Measurements from ENCODE around the gene NOD2.

DNA sequence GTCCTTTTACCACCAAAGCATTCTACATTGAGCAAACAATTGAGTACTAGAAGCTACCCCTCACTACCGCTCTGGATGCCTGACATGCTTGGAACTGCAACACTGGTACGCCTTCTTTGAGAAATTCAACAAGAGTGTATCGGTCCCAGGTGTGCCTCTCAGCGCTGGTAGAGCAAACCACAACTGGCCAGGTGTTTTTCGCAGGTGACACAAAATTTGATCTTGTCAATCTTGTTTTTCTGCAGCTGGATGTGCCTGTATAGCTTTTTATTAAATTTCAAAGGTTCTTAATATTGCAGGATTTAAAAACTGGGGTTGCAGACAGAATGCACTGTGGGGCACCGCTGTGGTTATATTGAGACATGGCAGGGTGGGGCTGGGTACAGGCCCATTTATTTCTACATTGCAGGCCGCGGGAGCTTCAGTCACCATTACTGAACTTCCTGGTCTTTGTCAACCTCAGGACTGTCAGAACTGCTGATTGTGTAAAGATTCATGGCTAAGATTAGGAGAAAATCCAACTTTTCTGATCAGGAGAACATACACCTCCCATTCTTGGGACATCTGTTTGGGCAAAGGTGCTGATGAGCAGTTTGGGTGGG lies 7.8 kb upstream of the NOD2 start:
- TF ChIP-seq POLR2A (IDR thresholded peaks at IDR 0.05; ENCODE audit: low read depth, low read length): no peak
- no peak for TF ChIP-seq POLR2AphosphoS5 (IDR thresholded peaks at IDR 0.05; ENCODE audit: low read depth, low read length)

All from GM12892 (cell line).